Measurements from ENCODE around the gene ROR2. TPM values are rescaled to one million over a fixed set of nuclear protein-coding genes. Genes with fewer than 3 reads are reported as not detected.

ROR2 gene
- total RNA-seq, 6 experiments from 2014 or later: 0.09 TPM; not detected in 5

DNA sequence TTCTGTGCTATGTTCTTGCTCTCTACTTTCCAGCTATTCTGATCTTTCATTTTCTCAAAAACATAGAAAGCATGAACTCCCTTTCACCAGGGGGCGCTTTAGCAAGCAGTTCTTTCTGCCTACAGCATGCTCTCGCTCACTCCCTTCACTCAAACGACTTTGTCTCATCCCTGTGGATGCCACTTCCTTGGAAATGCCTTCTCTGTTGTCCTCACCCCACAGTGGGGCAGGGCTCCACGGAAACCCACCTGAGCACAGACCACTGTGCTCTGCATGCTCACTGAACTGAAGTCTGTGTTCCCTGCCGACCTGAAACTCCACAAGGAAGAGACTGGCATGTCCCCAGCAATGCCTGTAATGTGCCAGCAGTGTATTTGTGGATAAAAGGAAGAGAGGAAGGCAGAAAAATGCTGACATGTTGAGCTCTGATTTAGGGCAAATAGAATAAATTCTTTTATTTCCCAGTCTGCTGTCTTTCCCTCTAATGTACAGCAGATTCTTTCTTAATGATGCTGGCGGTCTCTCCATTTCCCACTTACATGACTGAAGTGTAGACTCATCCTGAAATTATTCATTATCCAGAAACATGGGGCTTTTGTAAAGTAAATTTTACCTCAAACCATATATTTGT is 4.9 kb upstream of the ROR2 start:
- DNase-seq: peak; percentile 75
- Mint-ChIP-seq H3K27ac (peak overlapping the region; percentile 84), H3K9me3 (peaks cover 5% of the 10 kb centered on the region), H3K4me3 (peak overlapping the region; percentile 85), H3K4me1 (ENCODE audit: low read depth) (peaks cover 22% of the 10 kb centered on the region), H3K27me3 (ENCODE audit: insufficient read depth) (peaks cover 7% of the 10 kb centered on the region), H3K36me3 (ENCODE audit: low read depth) (peaks cover 5% of the 10 kb centered on the region; the same call in 1 of the 2 replicates)
- TF ChIP-seq, protein P1, sequence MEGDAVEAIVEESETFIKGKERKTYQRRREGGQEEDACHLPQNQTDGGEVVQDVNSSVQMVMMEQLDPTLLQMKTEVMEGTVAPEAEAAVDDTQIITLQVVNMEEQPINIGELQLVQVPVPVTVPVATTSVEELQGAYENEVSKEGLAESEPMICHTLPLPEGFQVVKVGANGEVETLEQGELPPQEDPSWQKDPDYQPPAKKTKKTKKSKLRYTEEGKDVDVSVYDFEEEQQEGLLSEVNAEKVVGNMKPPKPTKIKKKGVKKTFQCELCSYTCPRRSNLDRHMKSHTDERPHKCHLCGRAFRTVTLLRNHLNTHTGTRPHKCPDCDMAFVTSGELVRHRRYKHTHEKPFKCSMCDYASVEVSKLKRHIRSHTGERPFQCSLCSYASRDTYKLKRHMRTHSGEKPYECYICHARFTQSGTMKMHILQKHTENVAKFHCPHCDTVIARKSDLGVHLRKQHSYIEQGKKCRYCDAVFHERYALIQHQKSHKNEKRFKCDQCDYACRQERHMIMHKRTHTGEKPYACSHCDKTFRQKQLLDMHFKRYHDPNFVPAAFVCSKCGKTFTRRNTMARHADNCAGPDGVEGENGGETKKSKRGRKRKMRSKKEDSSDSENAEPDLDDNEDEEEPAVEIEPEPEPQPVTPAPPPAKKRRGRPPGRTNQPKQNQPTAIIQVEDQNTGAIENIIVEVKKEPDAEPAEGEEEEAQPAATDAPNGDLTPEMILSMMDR (IDR thresholded peaks at IDR 0.05): peak; percentile 89

DNA sequence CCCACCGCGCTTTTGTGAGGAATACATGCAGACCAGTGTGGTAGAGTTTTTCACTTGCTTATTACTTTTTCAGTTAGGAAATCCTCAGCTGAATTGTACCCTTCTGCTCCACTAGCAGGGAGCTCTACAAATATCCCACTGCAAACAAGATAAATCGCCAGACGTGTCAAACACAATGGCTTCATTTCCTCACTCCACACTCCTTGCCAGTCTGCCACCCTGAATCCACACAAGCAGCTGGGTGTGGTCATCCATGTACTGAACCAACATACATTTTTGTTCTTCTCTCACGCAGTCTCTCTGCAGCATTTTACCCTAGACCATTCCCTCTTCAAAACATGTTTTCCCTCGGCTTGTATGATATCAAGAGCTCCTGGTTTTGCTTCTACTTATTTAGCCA is 3.7 kb upstream of the ROR2 start:
- no peak for DNase-seq
- peaks cover 5% of the 10 kb centered on the region; the same call in 1 of the 2 replicates for H3K36me3 Mint-ChIP-seq (ENCODE audit: low read depth)
- H3K27ac Mint-ChIP-seq: no peak overlapping the region
- H3K27me3 Mint-ChIP-seq (ENCODE audit: insufficient read depth): peaks cover 7% of the 10 kb centered on the region
- TF ChIP-seq, protein P1 (IDR thresholded peaks at IDR 0.05): no peak
- H3K4me3 Mint-ChIP-seq: no peak overlapping the region
- H3K9me3 Mint-ChIP-seq: peaks cover 5% of the 10 kb centered on the region
- H3K4me1 Mint-ChIP-seq (ENCODE audit: low read depth): peaks cover 22% of the 10 kb centered on the region

DNA sequence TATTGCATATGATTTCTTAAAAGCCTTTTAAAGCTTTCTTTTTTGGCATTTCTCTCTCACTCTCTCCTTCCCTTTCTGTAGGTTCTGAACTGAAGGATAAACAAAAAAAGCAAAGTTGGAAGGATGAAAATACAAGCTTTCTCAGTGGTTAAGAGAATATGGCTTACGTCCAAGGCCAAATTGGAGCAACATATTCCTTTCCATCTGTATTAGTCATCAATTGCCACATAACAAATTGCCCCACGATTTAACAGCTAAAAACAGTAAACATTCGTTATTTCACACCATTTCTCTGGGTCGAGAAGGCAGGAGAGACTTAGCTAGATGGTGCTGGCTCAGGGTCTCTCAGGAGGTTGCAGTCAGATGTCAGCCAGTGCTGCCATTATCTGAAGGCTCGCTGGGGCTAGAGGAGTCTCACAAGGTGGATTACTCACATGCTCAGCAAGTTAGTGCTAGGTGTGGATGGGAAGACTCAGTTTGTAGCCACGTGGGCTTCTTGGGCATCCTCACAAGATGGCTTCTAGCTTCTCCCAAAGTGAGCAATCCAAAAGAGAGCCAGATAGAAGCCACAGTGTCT is 2.0 kb upstream of the ROR2 start:
- TF ChIP-seq, protein P1 (IDR thresholded peaks at IDR 0.05): no peak
- H3K27me3 Mint-ChIP-seq (ENCODE audit: insufficient read depth): peaks cover 19% of the 10 kb centered on the region
- H3K36me3 Mint-ChIP-seq (ENCODE audit: low read depth): peaks cover 5% of the 10 kb centered on the region; the same call in 1 of the 2 replicates
- peaks cover 22% of the 10 kb centered on the region for H3K4me1 Mint-ChIP-seq (ENCODE audit: low read depth)
- DNase-seq: no peak
- H3K4me3 Mint-ChIP-seq: no peak overlapping the region
- H3K9me3 Mint-ChIP-seq: peaks cover 5% of the 10 kb centered on the region
- H3K27ac Mint-ChIP-seq: no peak overlapping the region

DNA sequence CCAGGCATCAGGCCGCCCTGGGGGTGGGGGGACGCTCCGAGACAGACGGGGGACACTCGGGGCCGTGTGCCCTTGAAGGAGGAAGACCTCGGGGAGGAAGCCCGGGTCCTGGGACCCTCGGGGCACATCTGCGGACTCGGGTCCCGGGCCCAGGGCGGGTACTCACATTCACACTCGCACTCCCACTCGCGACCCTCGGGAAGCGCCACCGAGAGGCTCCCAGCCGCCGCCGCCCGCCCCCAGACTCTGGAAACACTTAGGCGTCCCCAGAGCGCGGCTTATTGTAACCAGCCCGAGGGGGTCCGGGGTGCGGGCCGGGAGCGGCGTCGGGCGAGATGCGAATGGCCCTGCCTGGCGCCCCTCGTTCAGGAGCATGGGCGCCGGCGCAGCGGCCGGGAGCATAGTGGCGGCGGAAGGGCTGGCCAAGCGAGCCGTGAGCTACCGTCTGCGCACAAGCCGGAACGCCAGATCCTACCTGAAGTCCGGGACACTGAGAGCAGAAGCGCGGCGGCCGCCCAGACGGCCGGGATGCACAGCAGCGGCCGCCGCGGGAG is 559 bp downstream of the ROR2 start:
- Mint-ChIP-seq H3K4me1 (ENCODE audit: low read depth) (peaks cover 14% of the 10 kb centered on the region), H3K27ac (no peak overlapping the region), H3K36me3 (ENCODE audit: low read depth) (peaks cover 5% of the 10 kb centered on the region; the same call in 1 of the 2 replicates), H3K4me3 (no peak overlapping the region), H3K9me3 (peaks cover 5% of the 10 kb centered on the region), H3K27me3 (ENCODE audit: insufficient read depth) (peaks cover 31% of the 10 kb centered on the region)
- TF ChIP-seq, protein P1 (IDR thresholded peaks at IDR 0.05): no peak
- DNase-seq: no peak

DNA sequence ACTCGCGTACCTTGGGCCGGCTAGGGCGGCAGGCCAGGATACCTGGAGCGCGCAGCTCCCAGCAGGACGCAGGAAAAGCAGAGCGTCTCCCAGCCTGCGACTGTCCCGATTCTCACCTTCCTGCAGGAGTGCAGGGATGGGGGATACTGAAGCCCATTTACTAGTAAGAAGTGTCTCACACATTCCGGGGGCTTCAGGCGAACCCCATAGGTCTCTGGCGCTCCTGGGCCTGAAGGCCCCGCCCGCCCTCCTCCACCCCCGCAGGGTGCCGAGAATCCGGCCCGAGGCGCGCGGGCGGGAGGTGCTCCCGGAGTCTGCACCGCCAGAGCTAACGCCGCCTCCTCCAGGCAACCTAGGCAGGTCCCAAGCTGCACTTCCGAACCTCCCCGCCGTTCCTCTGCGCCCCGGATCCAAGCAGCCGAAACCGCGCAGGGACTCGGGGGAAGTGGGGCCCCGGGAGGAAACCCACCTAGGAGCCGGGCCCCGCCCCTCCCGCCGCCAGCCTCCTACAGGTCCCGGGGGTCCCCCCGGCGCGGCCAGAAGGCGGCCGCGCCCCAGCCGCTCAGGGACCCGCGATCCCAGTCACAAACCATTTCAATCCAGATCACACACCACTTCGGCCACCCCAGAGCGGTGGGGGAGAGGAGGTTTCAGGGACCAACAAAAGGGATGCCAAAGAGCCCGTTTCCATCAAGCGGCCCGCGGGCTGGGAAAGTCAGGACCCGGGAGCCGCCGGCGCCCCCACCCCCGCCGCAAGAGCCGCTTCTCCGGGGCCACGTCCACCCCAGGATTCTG is 1.2 kb downstream of the ROR2 start:
- TF ChIP-seq, protein P1 (IDR thresholded peaks at IDR 0.05): peak; percentile 39; the same call in 1 of the 2 replicates
- peaks cover 8% of the 10 kb centered on the region for H3K4me1 Mint-ChIP-seq (ENCODE audit: low read depth)
- H3K27me3 Mint-ChIP-seq (ENCODE audit: insufficient read depth): peaks cover 31% of the 10 kb centered on the region
- H3K4me3 Mint-ChIP-seq: no peak overlapping the region
- peaks cover 5% of the 10 kb centered on the region for H3K9me3 Mint-ChIP-seq
- H3K27ac Mint-ChIP-seq: no peak overlapping the region
- DNase-seq: peak; percentile 6
- H3K36me3 Mint-ChIP-seq (ENCODE audit: low read depth): peaks cover 5% of the 10 kb centered on the region; the same call in 1 of the 2 replicates

Data from HFFc6 (cell line).